ENCODE measurements around the gene KDM5C.

- TF ChIP-seq CREB1 (CRISPR knock-in tag; IDR thresholded peaks at IDR 0.05) (no peak), MLX (CRISPR knock-in tag; IDR thresholded peaks at IDR 0.05) (no peak), ZNF396 (CRISPR knock-in tag; IDR thresholded peaks at IDR 0.05; ENCODE audit: borderline replicate concordance) (no peak), USF2 (CRISPR knock-in tag; IDR thresholded peaks at IDR 0.05) (no peak), CTCF (IDR thresholded peaks at IDR 0.05) (no peak), ZBTB21 (CRISPR knock-in tag; IDR thresholded peaks at IDR 0.05; ENCODE audit: borderline replicate concordance) (no peak), TCF7 (CRISPR knock-in tag; IDR thresholded peaks at IDR 0.05; ENCODE audit: low read depth) (no peak), SMAD4 (CRISPR knock-in tag; IDR thresholded peaks at IDR 0.05) (no peak), NFE2L1 (CRISPR knock-in tag; IDR thresholded peaks at IDR 0.05) (no peak), FOXK1 (CRISPR knock-in tag; IDR thresholded peaks at IDR 0.05) (no peak), ZNF121 (CRISPR knock-in tag; IDR thresholded peaks at IDR 0.05) (no peak), MYBL2 (CRISPR knock-in tag; IDR thresholded peaks at IDR 0.05) (no peak)
These were observed 71.4 kb downstream of the KDM5C start for GRCh38 chrX:53153581-53153980.

All from WTC11 (cell line).